Activated T-cell treated with anti-CD3 and anti-CD28 coated beads, Interleukin-2, amount 50 U/mL, for 72 hours (primary cell): ENCODE data around the gene STOML1. TPM values are rescaled to one million over a fixed set of nuclear protein-coding genes. Genes with fewer than 3 reads are reported as not detected.

Experiments
- ATAC-seq, 2 donors: fragments of 150-1000 bp; cut with Tn5 transposase; replicated peaks in 1 of 2; 2 replicates each; pipeline ENCODE4 v1.10.0; 2021; ENCODE audit warnings: moderate library complexity in 2 of 2, mild to moderate bottlenecking in 1 of 2
- DNase-seq, 2 donors: peaks; one replicate each; pipeline ENCODE4 v3.0.0; 2021 to 2022; ENCODE audit warnings: mixed read lengths in 1 of 2
- H3K27ac Mint-ChIP-seq: one replicate; pipeline ENCODE4 v1.8.0; 2022; ENCODE audit warnings: mild to moderate bottlenecking, moderate library complexity, mixed read lengths
- H3K27me3 Mint-ChIP-seq: one replicate; pipeline ENCODE4 v1.8.0; 2022; ENCODE audit warnings: low read depth, mixed read lengths
- H3K36me3 Mint-ChIP-seq, 2 donors: one replicate each; pipeline ENCODE4 v1.8.0; 2022; ENCODE audit warnings: mixed read lengths in 2 of 2, mild to moderate bottlenecking in 1 of 2; ENCODE audit not compliant: insufficient read depth in 2 of 2
- H3K4me1 Mint-ChIP-seq: one replicate; pipeline ENCODE4 v1.8.0; 2022; ENCODE audit warnings: low read depth, mixed read lengths
- H3K4me3 Mint-ChIP-seq, 2 donors: one replicate each; pipeline ENCODE4 v1.8.0; 2022; ENCODE audit warnings: mild to moderate bottlenecking in 2 of 2, mixed read lengths in 2 of 2, moderate library complexity in 2 of 2
- H3K9me3 Mint-ChIP-seq, 2 donors: one replicate each; pipeline ENCODE4 v1.8.0; 2022; ENCODE audit warnings: mixed read lengths in 2 of 2
- total RNA-seq, 2 donors: library from RNA; stranded (reverse); gene quantifications; one replicate each; pipeline ENCODE4 v1.2.3, GENCODE V29; 2022

STOML1 gene
- total RNA-seq, 2 donors from 2014 or later = 7.2 to 15.1 TPM

- Mint-ChIP-seq H3K4me1 (peaks cover 7% of the 10 kb centered on the region), H3K9me3 (no peaks in the 10 kb centered on the region), H3K27me3 (no peaks in the 10 kb centered on the region), H3K4me3 (no peak overlapping the region), H3K36me3 (no peaks in the 10 kb centered on the region), H3K27ac (no peak overlapping the region)
- ATAC-seq (no peak), DNase-seq (no peak)
These were observed 59.5 kb downstream of the STOML1 start for GRCh38 chr15:73932381-73933191.

DNA sequence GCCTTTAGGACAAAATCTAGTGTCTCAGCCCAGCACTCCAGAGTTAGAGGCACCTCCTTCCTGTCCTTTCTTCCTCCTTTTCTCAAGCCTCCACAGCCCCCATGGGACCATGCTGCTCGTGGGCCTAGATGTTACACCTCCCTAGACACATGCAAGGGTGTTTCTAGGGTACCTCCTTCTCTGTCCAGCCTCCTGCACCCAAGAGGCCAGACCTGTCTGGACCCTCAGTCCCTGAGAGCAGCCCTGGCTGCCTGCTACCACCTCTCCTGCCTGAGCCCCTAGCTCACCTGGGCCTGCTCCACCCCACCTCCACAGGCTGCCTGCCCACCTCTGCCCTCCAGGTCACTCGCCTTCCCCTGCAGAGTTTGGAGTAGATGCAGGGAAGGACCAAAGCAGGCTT is 60.7 kb downstream of the STOML1 start:
- Mint-ChIP-seq H3K4me1 (peaks cover 7% of the 10 kb centered on the region), H3K27ac (no peak overlapping the region), H3K27me3 (no peaks in the 10 kb centered on the region), H3K9me3 (no peaks in the 10 kb centered on the region), H3K36me3 (no peaks in the 10 kb centered on the region), H3K4me3 (no peak overlapping the region)
- no peak for DNase-seq
- ATAC-seq = no peak

DNA sequence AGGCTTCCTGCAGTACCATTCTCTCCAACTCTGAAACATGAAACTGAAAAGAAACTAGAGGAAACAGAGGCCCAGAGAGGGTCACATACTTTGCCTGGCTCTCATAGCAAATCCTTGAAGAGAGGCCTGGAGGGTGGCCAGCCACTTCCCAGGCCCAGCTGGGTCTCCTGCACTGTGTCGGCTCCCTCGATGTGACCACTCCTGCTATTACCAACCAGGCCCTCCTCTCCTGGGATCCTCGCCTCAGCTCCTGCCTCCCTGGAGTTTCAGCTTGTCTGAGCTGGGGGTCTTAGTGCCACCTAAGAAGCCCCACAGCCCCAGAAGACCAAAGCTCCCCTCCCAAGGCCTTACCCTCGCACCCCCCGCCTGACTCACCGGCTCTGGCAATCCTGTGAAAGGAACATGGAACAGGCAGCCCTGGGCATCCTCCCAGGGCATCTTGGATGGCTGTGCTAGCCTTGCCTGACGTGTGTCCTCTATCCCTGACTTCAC is 61.3 kb downstream of the STOML1 start:
- H3K4me3 Mint-ChIP-seq = no peak overlapping the region
- H3K27me3 Mint-ChIP-seq = peaks cover 1% of the 10 kb centered on the region
- H3K36me3 Mint-ChIP-seq = no peaks in the 10 kb centered on the region
- ATAC-seq (no peak), DNase-seq (no peak)
- peaks cover 9% of the 10 kb centered on the region for H3K4me1 Mint-ChIP-seq
- no peak overlapping the region for H3K27ac Mint-ChIP-seq
- no peaks in the 10 kb centered on the region for H3K9me3 Mint-ChIP-seq

GRCh38 chr15:73930371-73930770 is 61.7 kb downstream of the STOML1 start:
- no peak overlapping the region for H3K4me3 Mint-ChIP-seq
- no peak overlapping the region for H3K27ac Mint-ChIP-seq
- H3K36me3 Mint-ChIP-seq = no peaks in the 10 kb centered on the region
- no peaks in the 10 kb centered on the region for H3K9me3 Mint-ChIP-seq
- ATAC-seq = no peak
- peaks cover 13% of the 10 kb centered on the region for H3K4me1 Mint-ChIP-seq
- no peak for DNase-seq
- peaks cover 5% of the 10 kb centered on the region for H3K27me3 Mint-ChIP-seq

DNA sequence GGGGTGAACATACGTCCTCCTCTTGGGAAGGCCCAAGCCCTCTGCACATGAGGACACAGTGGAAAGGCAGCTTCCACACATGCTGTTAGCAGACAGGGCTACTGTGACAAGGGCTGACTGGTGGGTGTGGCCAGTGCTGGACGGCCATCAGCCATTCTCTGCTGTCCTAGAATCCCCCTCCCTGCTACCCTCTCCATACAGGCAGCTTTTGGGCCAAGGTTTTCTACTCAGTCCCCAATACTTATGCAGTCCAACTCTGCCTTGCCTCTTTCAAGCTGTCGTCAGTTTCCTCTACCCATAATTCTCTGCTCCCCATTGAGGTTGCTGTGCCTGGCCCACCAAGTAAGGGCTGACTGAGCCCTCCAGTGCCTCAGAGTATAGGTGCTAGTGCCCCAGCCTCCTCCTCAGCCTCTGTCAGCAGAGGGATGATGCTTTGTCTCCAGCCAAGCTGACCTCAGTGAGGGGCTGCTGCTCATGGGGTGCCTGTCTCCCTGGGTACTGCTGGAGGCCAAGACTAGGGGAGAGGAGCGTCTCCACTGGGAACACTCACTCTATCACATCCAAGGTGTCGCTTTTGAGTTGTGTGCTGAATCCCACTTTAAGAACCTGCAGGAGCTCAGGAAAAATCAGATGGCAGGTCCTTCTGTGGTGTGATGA is 63.0 kb downstream of the STOML1 start:
- no peak for DNase-seq
- no peak overlapping the region for H3K27ac Mint-ChIP-seq

More for the DNA sequence above, 63.0 kb downstream of the STOML1 start:
- H3K4me3 Mint-ChIP-seq = peak overlapping the region in 1 of 2 donors; percentile 63
- ATAC-seq = no peak
- H3K27me3 Mint-ChIP-seq = peaks cover 5% of the 10 kb centered on the region
- H3K9me3 Mint-ChIP-seq = no peaks in the 10 kb centered on the region
- H3K36me3 Mint-ChIP-seq = no peaks in the 10 kb centered on the region
- H3K4me1 Mint-ChIP-seq = peaks cover 23% of the 10 kb centered on the region

Other genes starting within 250 kb of the STOML1 start
- gene INSYN1, start 238.9 kb downstream of the STOML1 start, total RNA-seq = not detected
- gene TBC1D21, start 118.7 kb downstream of the STOML1 start, total RNA-seq = not detected
- 1 to 10 TPM; 1.9 to 2.5 TPM for gene LOXL1, start 65.8 kb downstream of the STOML1 start, total RNA-seq
- 10 to 100 TPM; 70.9 to 71.6 TPM for gene PML, start 2.4 kb upstream of the STOML1 start, total RNA-seq
- under 1 TPM; 0.46 to 0.53 TPM for gene GOLGA6A, start 90.3 kb upstream of the STOML1 start, total RNA-seq
- under 1 TPM in 1 of 2 donors, not detected in 1; 0.62 TPM for gene ISLR2, start 138.3 kb upstream of the STOML1 start, total RNA-seq
- gene ISLR, start 181.4 kb upstream of the STOML1 start, total RNA-seq = under 1 TPM in 1 of 2 donors, not detected in 1; 0.12 TPM
- gene STRA6, start 210.5 kb upstream of the STOML1 start, total RNA-seq = under 1 TPM; 0.43 to 0.46 TPM
- not detected for gene CCDC33, start 244.0 kb upstream of the STOML1 start, total RNA-seq